Stomach (tissue), 9 donors: Measurements from ENCODE around the gene DUOX2. TPM values are rescaled to one million over a fixed set of nuclear protein-coding genes. Genes with fewer than 3 reads are reported as not detected.
"Not testable (repeated sequence)": the region's sequence is repeated elsewhere in the genome, so short reads cannot be mapped to it uniquely, and the experiment has no call there.

Experiments used
- DNase-seq, 2 donors: peaks; one replicate each; pipeline versions ENCODE4 v3.0.0 to v3.0.0-alpha.2; 2013 to 2019
- H3K27ac ChIP-seq, 5 donors: fragments of 200-600 bp in 4 of 5; sonication (generic) in 4 of 5; one replicate each; pipeline ENCODE4 v1.5.1; 2013 to 2019; ENCODE audit warnings: mild to moderate bottlenecking in 1 of 5, moderate library complexity in 1 of 5
- H3K27me3 ChIP-seq, 3 donors: fragments of 200-600 bp; sonication (generic); one replicate each; pipeline ENCODE4 v1.5.1; 2017 to 2019; ENCODE audit warnings: mixed run types in 1 of 3
- H3K36me3 ChIP-seq, 4 donors: fragments of 200-600 bp; sonication (generic); 1 replicate in 3 of 4; 2 replicates in 1 of 4; pipeline ENCODE4 v1.5.1; 2016 to 2019
- H3K4me1 ChIP-seq, 4 donors: fragments of 200-600 bp; sonication (generic); one replicate each; pipeline ENCODE4 v1.5.1; 2016 to 2019
- H3K4me3 ChIP-seq, 4 donors: fragments of 200-600 bp; sonication (generic) in 3 of 4; one replicate each; pipeline ENCODE4 v1.5.1; 2016 to 2019; ENCODE audit warnings: mild to moderate bottlenecking in 1 of 4
- H3K9me3 ChIP-seq, 4 donors: fragments of 200-600 bp; sonication (generic); one replicate each; pipeline ENCODE4 v1.5.1; 2016 to 2019
- EP300 ChIP-seq: sonication (generic); formaldehyde crosslinking; IDR thresholded peaks from one replicate; pipeline ENCODE4 v1.6.1; 2017; ENCODE audit warnings: antibody characterized with exemption
- POLR2A ChIP-seq, 4 donors: fragments of 450-650 bp; IDR thresholded peaks; one replicate each; pipeline ENCODE4 v1.6.1; 2016; ENCODE audit warnings: antibody characterized with exemption in 4 of 4, control low read depth in 2 of 4, mild to moderate bottlenecking in 1 of 4, moderate library complexity in 1 of 4
- POLR2AphosphoS5 ChIP-seq, 3 donors: sonication (generic); formaldehyde crosslinking; IDR thresholded peaks; one replicate each; pipeline ENCODE4 v1.6.1; 2016; ENCODE audit warnings: antibody characterized with exemption in 3 of 3
- WGBS, 5 donors: extraction: QIAGEN DNeasy Blood & Tissue Kit in 3 of 5; methylation state at CpG; one replicate each; pipeline versions ENCODE4 v1.1.5 to v1.1.7; 2013 to 2018; 5-methylcytosine and 5-hydroxymethylcytosine counted together
- intact Hi-C: fragments of 100-400 bp; cut with DNase I; formaldehyde crosslinking; loops from one replicate; pipeline ENCODE4 v1.15.1; 2023; ENCODE audit warnings: low total_unique reads
- polyA plus RNA-seq, 3 donors: library from polyadenylated mRNA; stranded (reverse); fragments of 200-250 nt; gene quantifications; one replicate each; pipeline ENCODE4 v1.2.3, GENCODE V29; 2013
- total RNA-seq, 5 donors: library from RNA; depleted of rRNA; stranded (reverse); fragments of >200 nt; gene quantifications; one replicate each; pipeline versions ENCODE4 v1.1.0 to v1.2.3, GENCODE V29; 2014 to 2016
- TF ChIP-seq, protein P1 (sequence below), 7 experiments: fragments of 450-650 bp in 4 of 7; fragments of 200-600 bp in 3 of 7; sonication (generic) in 3 of 7; IDR thresholded peaks; one replicate each; pipeline ENCODE4 v1.5.1; 2016 to 2019; ENCODE audit warnings: antibody characterized with exemption in 7 of 7, control low read depth in 2 of 7, mild to moderate bottlenecking in 1 of 7
- donor health status: healthy with polysubstance abuse.
- donor health status: Bipolar disorder and iron deficiency.
- donor health status: healthy.

DUOX2 gene
- total and polyA plus RNA-seq, 8 donors, result 1.2 to 445 (median 54.5) TPM

DNA sequence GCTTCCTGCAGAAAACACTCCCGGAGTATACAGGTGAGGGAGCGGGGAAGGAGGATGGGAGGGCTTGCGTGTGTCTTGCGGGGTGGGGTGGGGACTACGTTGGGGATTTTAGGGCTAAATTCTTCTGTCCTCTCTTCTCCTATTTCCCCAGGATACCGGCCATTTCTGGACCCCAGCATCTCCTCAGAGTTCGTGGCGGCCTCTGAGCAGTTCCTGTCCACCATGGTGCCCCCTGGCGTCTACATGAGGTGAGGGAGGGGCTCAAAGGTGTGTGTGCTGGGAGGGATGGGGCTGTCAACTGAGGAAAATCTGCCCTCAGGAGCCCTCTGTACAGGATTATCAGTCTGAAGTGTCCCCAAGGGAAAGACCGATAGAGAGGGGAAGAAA, 22.4 kb upstream of the DUOX2 start:
- 27 to 51% (median 44%) methylated on average over 8 to 10 of the region's 10 CpGs for WGBS, 5 donors
- Histone ChIP-seq H3K4me3 (peak overlapping the region in 1 of 4 donors; percentile 13), H3K9me3 (no peaks in the 10 kb centered on the region), H3K27me3 (peaks cover 8 to 58% (median 29%) of the 10 kb centered on the region in 3 donors), H3K4me1 (peaks cover 7 to 46% (median 29%) of the 10 kb centered on the region in 4 donors), H3K36me3 (peaks cover 0 to 14% (median 0%) of the 10 kb centered on the region in 4 donors), H3K27ac (peak overlapping the region in 1 of 5 donors; percentile 23)
- no peak for TF ChIP-seq POLR2A (IDR thresholded peaks at IDR 0.05)
- no peak for TF ChIP-seq POLR2AphosphoS5 (IDR thresholded peaks at IDR 0.05)
- TF ChIP-seq, protein P1, sequence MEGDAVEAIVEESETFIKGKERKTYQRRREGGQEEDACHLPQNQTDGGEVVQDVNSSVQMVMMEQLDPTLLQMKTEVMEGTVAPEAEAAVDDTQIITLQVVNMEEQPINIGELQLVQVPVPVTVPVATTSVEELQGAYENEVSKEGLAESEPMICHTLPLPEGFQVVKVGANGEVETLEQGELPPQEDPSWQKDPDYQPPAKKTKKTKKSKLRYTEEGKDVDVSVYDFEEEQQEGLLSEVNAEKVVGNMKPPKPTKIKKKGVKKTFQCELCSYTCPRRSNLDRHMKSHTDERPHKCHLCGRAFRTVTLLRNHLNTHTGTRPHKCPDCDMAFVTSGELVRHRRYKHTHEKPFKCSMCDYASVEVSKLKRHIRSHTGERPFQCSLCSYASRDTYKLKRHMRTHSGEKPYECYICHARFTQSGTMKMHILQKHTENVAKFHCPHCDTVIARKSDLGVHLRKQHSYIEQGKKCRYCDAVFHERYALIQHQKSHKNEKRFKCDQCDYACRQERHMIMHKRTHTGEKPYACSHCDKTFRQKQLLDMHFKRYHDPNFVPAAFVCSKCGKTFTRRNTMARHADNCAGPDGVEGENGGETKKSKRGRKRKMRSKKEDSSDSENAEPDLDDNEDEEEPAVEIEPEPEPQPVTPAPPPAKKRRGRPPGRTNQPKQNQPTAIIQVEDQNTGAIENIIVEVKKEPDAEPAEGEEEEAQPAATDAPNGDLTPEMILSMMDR (IDR thresholded peaks at IDR 0.05), result no peak
- TF ChIP-seq EP300, result no peak
- intact Hi-C loops, result no loop called here
- DNase-seq, result no peak

DNA sequence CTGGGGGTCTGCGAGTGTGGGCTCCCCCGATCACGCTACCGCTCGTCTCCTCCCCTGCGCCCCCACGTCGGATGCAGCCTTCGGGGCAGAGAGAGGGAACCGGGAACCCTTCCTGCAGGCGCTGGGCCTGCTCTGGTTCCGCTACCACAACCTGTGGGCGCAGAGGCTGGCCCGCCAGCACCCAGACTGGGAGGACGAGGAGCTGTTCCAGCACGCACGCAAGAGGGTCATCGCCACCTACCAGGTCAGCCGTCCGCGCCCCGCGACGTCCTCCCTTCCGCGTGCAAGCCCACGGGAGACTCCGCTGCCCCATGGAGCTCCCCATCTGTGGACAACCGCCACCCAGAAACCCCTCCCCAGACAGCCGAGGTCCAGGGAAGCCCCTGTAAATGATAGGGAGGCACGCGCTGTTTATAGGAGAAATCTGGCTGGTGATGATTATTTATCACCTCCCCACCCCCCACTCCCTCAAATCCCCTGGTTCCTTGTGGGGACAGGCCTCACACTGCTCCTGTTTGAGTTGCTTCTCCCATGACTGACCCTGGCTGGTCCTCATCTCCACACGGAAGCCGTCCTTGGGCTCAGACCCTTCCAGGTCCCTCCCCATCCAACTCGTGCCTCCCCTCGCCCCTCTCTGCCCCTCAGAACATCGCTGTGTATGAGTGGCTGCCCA, 21.9 kb upstream of the DUOX2 start:
- Histone ChIP-seq H3K27ac (peak overlapping the region in 1 of 5 donors; percentile 23), H3K4me1 (peaks cover 10 to 52% (median 28%) of the 10 kb centered on the region in 4 donors), H3K4me3 (peak overlapping the region in 2 of 4 donors; percentile 16 to 48), H3K27me3 (peaks cover 8 to 63% (median 29%) of the 10 kb centered on the region in 3 donors)
- WGBS, 5 donors, result 10 to 37% (median 32%) methylated on average over 5 to 10 of the region's 37 CpGs
- intact Hi-C loops, H3K36me3 ChIP-seq, DNase-seq, H3K9me3 ChIP-seq: not testable (repeated sequence)

DNA sequence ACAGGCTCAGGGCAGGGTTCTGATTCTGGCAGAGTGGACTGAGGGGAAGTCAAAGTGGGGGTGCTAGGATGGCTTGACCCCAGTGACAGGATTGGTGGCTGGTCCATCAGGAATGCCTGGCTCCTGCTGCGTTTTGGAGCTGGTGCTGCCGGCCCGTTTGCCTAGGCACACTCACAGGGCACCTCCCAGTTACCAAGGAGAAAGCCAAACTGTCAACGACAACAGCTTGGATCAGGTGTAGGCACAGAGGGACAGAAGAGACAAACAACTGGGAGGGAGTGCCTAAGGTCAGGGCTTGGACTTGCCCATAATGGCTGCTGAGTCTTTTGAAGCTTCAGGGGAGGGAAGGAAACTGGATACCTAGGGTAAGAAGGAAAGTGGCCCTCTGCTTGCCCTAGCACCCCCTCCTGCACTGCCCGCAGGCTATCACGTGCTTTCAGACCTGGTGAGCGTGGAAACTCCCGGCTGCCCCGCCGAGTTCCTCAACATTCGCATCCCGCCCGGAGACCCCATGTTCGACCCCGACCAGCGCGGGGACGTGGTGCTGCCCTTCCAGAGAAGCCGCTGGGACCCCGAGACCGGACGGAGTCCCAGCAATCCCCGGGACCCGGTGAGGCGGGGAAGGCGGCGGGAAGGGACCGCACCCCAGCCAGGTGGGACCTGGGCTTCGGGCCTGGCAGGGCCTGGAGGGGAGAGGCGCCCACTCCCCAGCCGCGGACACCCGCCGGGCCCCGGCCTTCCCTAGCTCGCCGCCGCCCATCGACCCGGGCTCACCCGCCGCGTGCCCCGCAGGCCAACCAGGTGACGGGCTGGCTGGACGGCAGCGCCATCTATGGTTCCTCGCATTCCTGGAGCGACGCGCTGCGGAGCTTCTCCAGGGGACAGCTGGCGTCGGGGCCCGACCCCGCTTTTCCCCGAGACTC, 21.0 kb upstream of the DUOX2 start:
- WGBS, 5 donors, result 6 to 12% (median 10%) methylated on average over 19 to 57 of the region's 57 CpGs
- Histone ChIP-seq H3K27ac (peak overlapping the region in 3 of 5 donors; percentile 13 to 42 (median 15)), H3K36me3 (peaks cover 0 to 7% (median 0%) of the 10 kb centered on the region in 4 donors), H3K9me3 (no peaks in the 10 kb centered on the region), H3K4me1 (peaks cover 6 to 61% (median 30%) of the 10 kb centered on the region in 4 donors), H3K27me3 (peaks cover 11 to 72% (median 34%) of the 10 kb centered on the region in 3 donors), H3K4me3 (peak overlapping the region; percentile 16 to 48 (median 26))
- TF ChIP-seq POLR2A (IDR thresholded peaks at IDR 0.05), result no peak
- TF ChIP-seq, protein P1 (IDR thresholded peaks at IDR 0.05), result peak in 1 of 7 experiments; percentile 18
- peak; percentile 57 to 67 for DNase-seq
- intact Hi-C loops, result no loop called here

DNA sequence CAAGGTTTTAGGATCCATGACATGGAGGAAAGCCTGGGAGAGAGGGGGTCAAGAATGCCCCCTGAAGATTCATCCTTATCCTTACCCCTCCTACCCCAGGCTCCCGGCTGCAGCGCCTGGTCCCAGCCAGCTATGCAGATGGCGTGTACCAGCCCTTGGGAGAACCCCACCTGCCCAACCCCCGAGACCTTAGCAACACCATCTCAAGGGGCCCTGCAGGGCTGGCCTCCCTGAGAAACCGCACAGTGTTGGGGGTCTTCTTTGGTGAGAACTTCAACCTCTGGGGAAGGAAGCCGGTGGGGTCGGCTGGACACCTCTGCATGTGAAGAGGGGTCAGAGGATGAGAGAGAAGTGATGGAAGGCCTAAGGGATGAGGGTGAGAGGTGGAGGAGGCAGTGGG, 20.1 kb upstream of the DUOX2 start:
- no peak overlapping the region for H3K27ac ChIP-seq

More for the DNA sequence above, 20.1 kb upstream of the DUOX2 start:
- Histone ChIP-seq H3K27me3 (peaks cover 15 to 76% (median 43%) of the 10 kb centered on the region in 3 donors), H3K9me3 (no peaks in the 10 kb centered on the region), H3K36me3 (peaks cover 0 to 7% (median 0%) of the 10 kb centered on the region in 4 donors), H3K4me1 (peaks cover 10 to 64% (median 33%) of the 10 kb centered on the region in 4 donors), H3K4me3 (no peak overlapping the region)
- DNase-seq, result no peak
- 86 to 96% (median 95%) methylated on average over 7 of the region's 7 CpGs for WGBS, 5 donors
- TF ChIP-seq, protein P1 (IDR thresholded peaks at IDR 0.05), result no peak
- TF ChIP-seq EP300, result no peak
- TF ChIP-seq POLR2A (IDR thresholded peaks at IDR 0.05), result no peak
- no peak for TF ChIP-seq POLR2AphosphoS5 (IDR thresholded peaks at IDR 0.05)
- intact Hi-C loops, result no loop called here
